ENCODE data around the gene PRKCE. TPM values are rescaled to one million over a fixed set of nuclear protein-coding genes. Genes with fewer than 3 reads are reported as not detected.
A peak's percentile ranks its signal among the peaks of the same experiment; 100 is the strongest.

PRKCE gene
- total RNA-seq, 1 experiment from 2014 or later = 21.7 TPM

- Histone ChIP-seq H3K9me2 (ENCODE audit: insufficient read depth) (no peaks in the 10 kb centered on the region), H2AFZ (no peak overlapping the region), H4K20me1 (ENCODE audit: insufficient read depth) (no peaks in the 10 kb centered on the region), H3K27me3 (ENCODE audit: insufficient read depth, low read depth) (no peaks in the 10 kb centered on the region), H3K4me3 (no peak overlapping the region), H3F3A (ENCODE audit: insufficient read depth, low read depth) (peaks cover 41% of the 10 kb centered on the region), H3K9me3 (ENCODE audit: insufficient read depth, low read depth) (no peaks in the 10 kb centered on the region), H3K4me2 (no peak overlapping the region), H3K4me1 (replicated peaks; ENCODE audit: insufficient read depth) (peaks cover 80% of the 10 kb centered on the region), H3K27ac (no peak overlapping the region), H3K79me2 (ENCODE audit: low read depth) (no peaks in the 10 kb centered on the region), H3K36me3 (ENCODE audit: low read depth) (no peaks in the 10 kb centered on the region)
- CTCF ChIA-PET = no interaction called here
- no peak for DNase-seq
- TF ChIP-seq EZH2 (IDR thresholded peaks at IDR 0.05; ENCODE audit: low read depth) (no peak), CTCF (conservative IDR thresholded peaks at IDR 0.05) (no peak)
- POLR2A ChIA-PET (ENCODE audit: unreplicated experiment) = interaction anchor here (0.6 kb wide), 1 partner anchor 124 kb away, joined by 5 read pairs; no protein-coding TSS in a partner anchor
- intact Hi-C loops (cut with micrococcal nuclease; ENCODE audit: unreplicated experiment) = no loop called here
- BruUV-seq (replicated peaks) = no TSS peak
Measured at GRCh38 chr2:46175419-46175818, 523.9 kb downstream of the PRKCE start.

GRCh38 chr2:46177461-46178089 lies 526.1 kb downstream of the PRKCE start:
- no TSS peak for BruUV-seq (replicated peaks)
- Histone ChIP-seq H3K27me3 (ENCODE audit: insufficient read depth, low read depth) (no peaks in the 10 kb centered on the region), H3K36me3 (ENCODE audit: low read depth) (no peaks in the 10 kb centered on the region), H3K9me2 (ENCODE audit: insufficient read depth) (no peaks in the 10 kb centered on the region), H3K9me3 (ENCODE audit: insufficient read depth, low read depth) (no peaks in the 10 kb centered on the region), H2AFZ (no peak overlapping the region), H4K20me1 (ENCODE audit: insufficient read depth) (no peaks in the 10 kb centered on the region), H3K4me2 (no peak overlapping the region), H3K79me2 (ENCODE audit: low read depth) (no peaks in the 10 kb centered on the region), H3K27ac (peak overlapping the region; percentile 94), H3F3A (ENCODE audit: insufficient read depth, low read depth) (peaks cover 28% of the 10 kb centered on the region), H3K4me1 (replicated peaks; ENCODE audit: insufficient read depth) (peaks cover 66% of the 10 kb centered on the region), H3K4me3 (no peak overlapping the region)
- intact Hi-C loops (cut with micrococcal nuclease; ENCODE audit: unreplicated experiment) = loop anchor here (2.0 kb wide), 2 partner anchors 59 to 187 kb away; no protein-coding TSS in a partner anchor
- ChIA-PET CTCF (interaction anchor here (0.6 kb wide), 1 partner anchor 55 kb away, joined by 6 read pairs; no protein-coding TSS in a partner anchor), POLR2A (ENCODE audit: unreplicated experiment) (no interaction called here)
- DNase-seq = no peak
- TF ChIP-seq CTCF (conservative IDR thresholded peaks at IDR 0.05) (no peak), EZH2 (IDR thresholded peaks at IDR 0.05; ENCODE audit: low read depth) (no peak)

GRCh38 chr2:46179037-46179621 lies 527.7 kb downstream of the PRKCE start:
- H4K20me1 ChIP-seq (ENCODE audit: insufficient read depth) = no peaks in the 10 kb centered on the region
- DNase-seq = peak; percentile 82 to 99
- intact Hi-C loops (cut with micrococcal nuclease; ENCODE audit: unreplicated experiment) = loop anchor here (1.0 to 2.0 kb wide), 7 partner anchors 15 to 282 kb away; partner anchors contain the start of gene EPAS1
- peaks cover 28% of the 10 kb centered on the region for H3F3A ChIP-seq (ENCODE audit: insufficient read depth, low read depth)
- peak overlapping the region; percentile 70 for H3K4me2 ChIP-seq
- no peaks in the 10 kb centered on the region for H3K79me2 ChIP-seq (ENCODE audit: low read depth)
- BruUV-seq (replicated peaks) = TSS peak; percentile 19
- no peaks in the 10 kb centered on the region for H3K9me3 ChIP-seq (ENCODE audit: insufficient read depth, low read depth)
- TF ChIP-seq CTCF (conservative IDR thresholded peaks at IDR 0.05) = no peak; the same call in 1 of the 2 replicates
- TF ChIP-seq EZH2 (IDR thresholded peaks at IDR 0.05; ENCODE audit: low read depth) = no peak
- POLR2A ChIA-PET (ENCODE audit: unreplicated experiment) = interaction anchor here (0.5 to 1.3 kb wide), 3 partner anchors 15 to 395 kb away, joined by 3 to 10 read pairs (median 3); no protein-coding TSS in a partner anchor
- no peaks in the 10 kb centered on the region for H3K36me3 ChIP-seq (ENCODE audit: low read depth)
- peak overlapping the region; percentile 94 for H3K27ac ChIP-seq
- peak overlapping the region; percentile 21; the same call in 1 of the 2 replicates for H2AFZ ChIP-seq
- H3K4me1 ChIP-seq (replicated peaks; ENCODE audit: insufficient read depth) = peaks cover 58% of the 10 kb centered on the region
- no peak overlapping the region; the same call in 1 of the 2 replicates for H3K4me3 ChIP-seq
- H3K9me2 ChIP-seq (ENCODE audit: insufficient read depth) = no peaks in the 10 kb centered on the region
- H3K27me3 ChIP-seq (ENCODE audit: insufficient read depth, low read depth) = no peaks in the 10 kb centered on the region
- CTCF ChIA-PET = interaction anchor here (0.6 to 1.5 kb wide), 3 partner anchors 80 to 146 kb away, joined by 3 to 5 read pairs (median 3); no protein-coding TSS in a partner anchor
